ENCODE data around the gene APBB2. TPM values are rescaled to one million over a fixed set of nuclear protein-coding genes. Genes with fewer than 3 reads are reported as not detected.

APBB2 gene
- total and polyA plus RNA-seq, 2 of the 8 experiments (the other 6 are each of a cell fraction or from before 2014, with no cell fraction given) = 58.7 to 59.4 TPM

- TF ChIP-seq CHD7 (IDR thresholded peaks at IDR 0.05; ENCODE audit: insufficient replicate concordance, low read length) (no peak), TEAD4 (IDR thresholded peaks at IDR 0.05; ENCODE audit: low read depth, low read length) (no peak), RBBP5 (IDR thresholded peaks at IDR 0.05; ENCODE audit: borderline replicate concordance, low read depth, low read length) (no peak), NRF1 (IDR thresholded peaks at IDR 0.05; ENCODE audit: low read depth, low read length) (no peak)
These were observed 356.4 kb downstream of the APBB2 start (continued) for GRCh38 chr4:40857956-40858355.

All from H1 (cell line).